Stimulated activated CD8-positive, alpha-beta memory T cell treated with anti-CD3 and anti-CD28 coated beads, Interleukin-7, amount 100 ng/mL, for 24 hours (primary cell): ENCODE results near the gene STIM1.
"Not testable (repeated sequence)": the region's sequence is repeated elsewhere in the genome, so short reads cannot be mapped to it uniquely, and the experiment has no call there.

ENCODE experiments used
- DNase-seq: peaks from one replicate; pipeline ENCODE4 v3.0.0-alpha.2; 2020; ENCODE audit warnings: low read depth

STIM1 gene

GRCh38 chr11:4115128-4115527 lies 259.7 kb downstream of the STIM1 start:
- DNase-seq: no peak

GRCh38 chr11:4118107-4118506 lies 262.6 kb downstream of the STIM1 start:
- no peak for DNase-seq

DNA sequence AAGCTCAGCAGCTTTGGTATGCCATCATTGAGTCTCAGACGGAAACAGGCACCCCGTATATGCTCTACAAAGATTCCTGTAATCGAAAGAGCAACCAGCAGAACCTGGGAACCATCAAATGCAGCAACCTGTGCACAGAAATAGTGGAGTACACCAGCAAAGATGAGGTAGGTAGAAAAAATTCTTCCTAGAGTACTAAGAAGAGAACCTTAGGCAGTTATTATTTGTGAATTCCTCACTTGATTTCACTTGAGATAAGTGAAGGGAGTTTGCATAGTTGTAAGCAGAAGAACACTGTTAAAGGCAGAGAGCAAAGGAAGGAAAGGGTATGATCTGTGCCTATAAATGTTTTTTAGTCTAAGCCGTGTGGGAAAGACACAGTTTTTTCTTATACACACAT lies 267.8 kb downstream of the STIM1 start:
- DNase-seq: no peak

DNA sequence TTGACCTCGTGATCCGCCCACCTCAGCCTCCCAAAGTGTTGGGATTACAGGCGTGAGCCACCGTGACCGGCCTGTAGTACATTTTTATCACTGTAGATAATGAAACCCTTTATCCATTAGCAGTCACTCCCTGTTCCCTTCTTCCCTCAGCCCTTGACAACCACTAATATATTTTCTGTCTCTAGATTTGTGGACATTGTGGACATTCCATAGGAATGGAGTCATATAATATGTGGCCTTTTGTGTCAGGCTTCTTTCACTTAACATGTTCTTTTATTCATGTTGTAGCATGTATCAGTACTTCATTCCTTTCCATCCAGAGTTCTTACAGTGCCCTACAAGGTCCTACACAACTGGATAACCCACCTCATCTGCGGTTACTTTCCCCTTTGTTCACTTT lies 269.7 kb downstream of the STIM1 start:
- DNase-seq: no peak

DNA sequence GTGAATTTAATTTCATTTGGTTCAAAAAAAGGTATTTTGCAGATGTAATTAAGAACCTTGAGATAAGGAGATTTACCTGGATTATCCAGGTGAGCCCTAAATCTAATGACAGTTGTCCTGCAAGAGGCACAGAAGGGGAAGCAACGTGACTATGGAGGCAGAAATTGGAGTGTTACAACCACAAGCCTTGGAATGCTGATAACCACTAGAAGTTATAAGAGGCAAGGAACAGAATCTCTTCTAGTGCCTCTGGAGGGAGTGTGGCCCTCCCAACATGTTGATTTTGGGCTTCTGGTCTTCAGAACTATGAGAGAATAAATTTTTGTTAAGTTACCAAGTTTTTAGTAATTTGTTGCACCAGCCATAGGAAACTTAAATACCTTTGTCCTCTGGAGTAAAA lies 271.9 kb downstream of the STIM1 start:
- no peak for DNase-seq

DNA sequence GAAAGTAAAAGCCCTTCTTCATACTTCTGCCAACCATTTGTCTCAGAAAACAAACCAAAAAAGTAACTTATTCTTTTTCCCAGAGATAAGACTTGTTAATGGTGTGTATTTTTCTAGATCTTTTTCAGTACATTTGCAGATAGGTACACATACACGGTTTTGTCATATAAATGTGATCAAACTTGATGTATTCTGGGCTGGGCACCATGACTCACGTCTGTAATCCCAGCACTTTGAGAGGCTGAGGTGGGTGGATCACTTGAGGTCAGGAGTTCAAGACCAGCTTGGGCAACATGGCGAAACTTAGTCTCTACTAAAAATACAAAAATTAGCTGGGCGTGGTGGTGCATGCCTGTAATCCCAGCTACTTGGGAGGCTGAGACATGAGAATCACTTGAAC lies 274.8 kb downstream of the STIM1 start:
- not testable (repeated sequence) for DNase-seq

DNA sequence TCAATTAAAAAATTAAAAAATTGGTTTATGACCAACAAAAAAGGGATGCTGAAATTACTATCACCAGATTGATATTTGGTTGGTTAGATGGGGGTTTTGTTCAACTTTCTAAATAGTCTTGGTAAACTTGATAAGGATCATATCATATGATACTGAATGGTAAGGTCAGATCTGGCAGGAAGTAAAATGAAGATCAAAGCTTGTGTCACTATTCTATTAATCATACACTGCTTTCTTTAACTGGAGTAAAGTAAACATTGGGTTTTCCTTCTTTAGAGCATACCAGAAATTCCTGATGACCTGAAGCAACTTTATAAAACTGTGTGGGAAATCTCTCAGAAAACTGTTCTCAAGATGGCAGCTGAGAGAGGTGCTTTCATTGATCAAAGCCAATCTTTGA lies 279.3 kb downstream of the STIM1 start:
- DNase-seq: no peak

GRCh38 chr11:4138497-4138896 lies 283.0 kb downstream of the STIM1 start:
- DNase-seq: no peak

DNA sequence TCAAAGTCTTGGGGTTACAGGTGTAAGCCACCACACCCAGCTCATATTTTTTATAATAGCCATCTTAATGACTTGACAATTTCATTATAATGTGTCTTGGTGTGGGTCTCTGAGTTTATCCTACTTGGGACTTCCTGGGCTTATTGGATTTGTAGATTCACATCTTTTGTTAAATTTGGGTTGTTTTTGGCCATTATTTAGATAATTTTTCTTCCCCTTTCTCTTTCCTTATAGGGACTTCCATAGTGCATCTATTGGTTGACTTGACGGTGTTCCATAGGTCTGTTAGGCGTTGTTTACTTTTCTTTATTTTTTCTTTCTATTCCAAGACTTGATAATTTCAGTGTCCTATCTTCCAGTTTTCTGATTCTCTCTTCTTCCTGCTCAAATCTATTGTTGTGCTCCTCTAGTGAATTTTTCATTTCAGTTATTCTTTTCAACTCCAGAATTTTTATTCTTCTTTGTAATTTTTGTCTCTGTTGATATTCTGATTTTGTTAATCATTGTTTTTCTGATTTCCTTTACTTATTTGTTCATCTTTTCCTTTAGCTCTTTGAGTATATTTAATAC lies 284.7 kb downstream of the STIM1 start:
- no peak for DNase-seq
